CD8-positive, alpha-beta memory T cell (primary cell): ENCODE data around the gene CLRN2. TPM values are rescaled to one million over a fixed set of nuclear protein-coding genes. Genes with fewer than 3 reads are reported as not detected.

ENCODE experiments used
- CTCF ChIA-PET: fragments of 350-600 bp; sonication (Branson Sonifier 250); formaldehyde crosslinking; loops from one replicate; lab custom pipeline; 2021; ENCODE audit warnings: antibody characterized with exemption; lab: Charles Lee
- POLR2A ChIA-PET: fragments of 350-600 bp; sonication (Branson Sonifier 250); formaldehyde crosslinking; loops from one replicate; lab custom pipeline; 2021; ENCODE audit warnings: antibody characterized with exemption; lab: Charles Lee
- DNase-seq, 5 donors: peaks; one replicate each; pipeline versions ENCODE4 v3.0.0 to v3.0.0-alpha.2; 2020 to 2022; ENCODE audit warnings: mixed read lengths in 1 of 5
- H3K27ac ChIP-seq: one replicate; pipeline ENCODE4 v1.7.0; 2013; ENCODE audit warnings: low read depth, mild to moderate bottlenecking, low read length, moderate library complexity
- H3K27me3 ChIP-seq: 2 replicates; pipeline ENCODE4 v1.7.0; 2013; ENCODE audit warnings: low read length, mild to moderate bottlenecking; ENCODE audit not compliant: insufficient read depth, poor library complexity, severe bottlenecking
- H3K36me3 ChIP-seq: 2 replicates; pipeline ENCODE4 v1.7.0; 2013; ENCODE audit warnings: mild to moderate bottlenecking, low read length, moderate library complexity; ENCODE audit not compliant: insufficient read depth
- H3K4me1 ChIP-seq: 2 replicates; pipeline ENCODE4 v1.7.0; 2013; ENCODE audit warnings: mild to moderate bottlenecking, low read length, moderate library complexity; ENCODE audit not compliant: insufficient read depth
- H3K4me3 ChIP-seq: 2 replicates; pipeline ENCODE4 v1.7.0; 2013; ENCODE audit warnings: mild to moderate bottlenecking, low read length
- H3K9me3 ChIP-seq: 2 replicates; pipeline ENCODE4 v1.7.0; 2013; ENCODE audit warnings: mild to moderate bottlenecking, low read length
- H3K27ac Mint-ChIP-seq, 8 donors: one replicate each; pipeline ENCODE4 v1.8.0; 2020 to 2021; ENCODE audit warnings: mixed read lengths in 8 of 8, mild to moderate bottlenecking in 6 of 8, inconsistent platforms in 3 of 8, moderate library complexity in 3 of 8
- H3K27me3 Mint-ChIP-seq, 2 donors: one replicate each; pipeline ENCODE4 v1.8.0; 2020 to 2021; ENCODE audit warnings: mixed read lengths in 2 of 2, mild to moderate bottlenecking in 1 of 2, moderate library complexity in 1 of 2
- H3K36me3 Mint-ChIP-seq, 3 donors: one replicate each; pipeline ENCODE4 v1.8.0; 2020 to 2021; ENCODE audit warnings: mixed read lengths in 3 of 3, inconsistent platforms in 1 of 3, mild to moderate bottlenecking in 1 of 3
- H3K4me1 Mint-ChIP-seq, 3 donors: one replicate each; pipeline ENCODE4 v1.8.0; 2020 to 2021; ENCODE audit warnings: mixed read lengths in 3 of 3, inconsistent platforms in 1 of 3, mild to moderate bottlenecking in 1 of 3
- H3K4me3 Mint-ChIP-seq, 7 donors: one replicate each; pipeline ENCODE4 v1.8.0; 2020 to 2021; ENCODE audit warnings: mixed read lengths in 7 of 7, mild to moderate bottlenecking in 6 of 7, moderate library complexity in 4 of 7, inconsistent platforms in 2 of 7
- H3K9me3 Mint-ChIP-seq, 5 donors: one replicate each; pipeline ENCODE4 v1.8.0; 2020 to 2022; ENCODE audit warnings: mixed read lengths in 5 of 5, mild to moderate bottlenecking in 3 of 5, moderate library complexity in 2 of 5, inconsistent platforms in 1 of 5
- polyA plus RNA-seq: library from polyadenylated mRNA; unstranded; fragments of 300-500 nt; fragmentation: Illumina TruSeq; gene quantifications from one replicate; pipeline ENCODE4 v1.2.3, GENCODE V29; 2021
- total RNA-seq, 2 experiments: library from RNA; stranded (reverse); gene quantifications; one replicate each; pipeline ENCODE4 v1.2.3, GENCODE V29; 2021

Gene CLRN2
- total and polyA plus RNA-seq, 3 experiments from 2014 or later = not detected

DNA sequence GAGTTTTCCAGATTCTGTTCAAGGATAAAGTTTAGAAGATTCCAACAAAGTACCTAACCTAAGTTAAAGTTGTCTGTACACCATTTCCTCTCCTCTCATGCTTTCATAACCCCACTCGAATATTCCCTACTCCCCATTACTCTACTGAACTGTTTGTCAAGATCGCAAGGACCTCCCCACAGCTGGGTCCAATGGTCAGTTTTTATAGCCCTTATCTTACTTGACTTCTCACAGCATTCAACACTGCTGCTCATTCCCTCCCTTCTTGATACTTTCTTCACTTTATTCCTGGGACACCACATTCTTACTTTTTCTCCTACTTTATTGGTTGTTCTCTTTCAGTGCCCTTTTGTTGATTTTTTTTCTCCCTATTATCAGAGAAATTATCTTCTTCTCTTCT is 34.0 kb upstream of the CLRN2 start:
- Mint-ChIP-seq H3K4me3 (no peak overlapping the region), H3K27me3 (no peaks in the 10 kb centered on the region), H3K36me3 (peaks cover 8 to 24% (median 12%) of the 10 kb centered on the region in 3 donors), H3K9me3 (no peaks in the 10 kb centered on the region), H3K27ac (no peak overlapping the region), H3K4me1 (no peaks in the 10 kb centered on the region)
- H3K27me3 ChIP-seq = no peaks in the 10 kb centered on the region
- CTCF ChIA-PET = interaction anchor here (1.3 kb wide), 1 partner anchor 9 kb away, joined by 6 read pairs; no protein-coding TSS in a partner anchor
- POLR2A ChIA-PET = no interaction called here
- H3K27ac ChIP-seq = no peak overlapping the region
- H3K4me3 ChIP-seq = no peak overlapping the region
- no peaks in the 10 kb centered on the region for H3K9me3 ChIP-seq
- no peak for DNase-seq
- H3K36me3 ChIP-seq = no peaks in the 10 kb centered on the region
- H3K4me1 ChIP-seq = no peaks in the 10 kb centered on the region

DNA sequence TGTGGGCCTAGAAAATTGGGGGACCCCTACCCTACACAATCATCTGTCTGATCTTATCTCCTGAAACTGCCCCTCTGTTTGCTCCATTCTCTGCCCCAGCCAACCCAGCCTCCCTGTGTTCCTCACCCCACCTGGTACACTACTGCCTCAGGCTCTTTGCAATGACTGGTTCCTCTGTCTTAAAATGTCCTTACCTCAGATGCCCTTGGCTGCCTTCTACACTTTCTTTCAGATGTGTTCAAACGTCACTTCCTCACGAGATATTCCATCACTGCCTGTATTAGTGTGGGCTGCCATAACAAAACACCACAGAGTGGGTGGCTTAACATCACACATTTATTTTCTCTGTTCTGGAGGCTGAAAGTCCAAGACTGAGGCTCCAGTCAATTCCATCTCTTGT is 32.2 kb upstream of the CLRN2 start:
- DNase-seq = no peak
- H3K4me1 ChIP-seq = no peaks in the 10 kb centered on the region
- H3K27ac Mint-ChIP-seq = no peak overlapping the region
- no peaks in the 10 kb centered on the region for H3K9me3 Mint-ChIP-seq
- no peaks in the 10 kb centered on the region for H3K27me3 ChIP-seq
- peaks cover 12 to 37% (median 15%) of the 10 kb centered on the region in 3 donors for H3K36me3 Mint-ChIP-seq
- no peaks in the 10 kb centered on the region for H3K27me3 Mint-ChIP-seq
- no peaks in the 10 kb centered on the region for H3K4me1 Mint-ChIP-seq
- H3K4me3 Mint-ChIP-seq = no peak overlapping the region
- no peaks in the 10 kb centered on the region for H3K9me3 ChIP-seq
- ChIA-PET POLR2A (no interaction called here), CTCF (no interaction called here)
- H3K27ac ChIP-seq = no peak overlapping the region
- peaks cover 6% of the 10 kb centered on the region for H3K36me3 ChIP-seq
- H3K4me3 ChIP-seq = no peak overlapping the region

DNA sequence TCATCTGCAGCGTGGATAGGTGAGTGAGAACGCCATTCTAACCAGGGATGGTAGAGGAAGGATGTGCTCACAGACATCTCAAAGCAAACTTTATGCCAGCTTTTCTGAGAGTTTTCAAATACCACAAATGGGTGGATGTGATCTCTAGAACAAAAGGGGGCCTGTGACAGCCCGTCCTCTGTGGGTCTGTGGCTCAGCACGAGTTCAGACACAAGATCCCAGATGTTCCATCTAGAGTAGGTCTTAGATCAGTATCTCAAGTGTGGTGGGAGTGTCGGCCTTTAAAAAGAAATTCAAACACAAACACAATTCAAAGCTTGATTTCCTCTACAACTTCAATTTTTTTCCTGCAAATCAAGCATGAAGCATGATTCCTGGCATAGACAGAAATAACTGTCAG is 25.8 kb upstream of the CLRN2 start:
- no peak overlapping the region for H3K4me3 Mint-ChIP-seq
- H3K27ac Mint-ChIP-seq = peak overlapping the region in 1 of 8 donors; percentile 52
- H3K27me3 Mint-ChIP-seq = no peaks in the 10 kb centered on the region
- POLR2A ChIA-PET = no interaction called here
- Histone ChIP-seq H3K4me3 (no peak overlapping the region), H3K4me1 (no peaks in the 10 kb centered on the region), H3K27me3 (no peaks in the 10 kb centered on the region), H3K36me3 (peaks cover 28% of the 10 kb centered on the region), H3K27ac (no peak overlapping the region), H3K9me3 (no peaks in the 10 kb centered on the region)
- H3K36me3 Mint-ChIP-seq = peaks cover 12 to 82% (median 30%) of the 10 kb centered on the region in 3 donors
- H3K9me3 Mint-ChIP-seq = no peaks in the 10 kb centered on the region
- DNase-seq = no peak
- no peaks in the 10 kb centered on the region for H3K4me1 Mint-ChIP-seq
- CTCF ChIA-PET = no interaction called here

DNA sequence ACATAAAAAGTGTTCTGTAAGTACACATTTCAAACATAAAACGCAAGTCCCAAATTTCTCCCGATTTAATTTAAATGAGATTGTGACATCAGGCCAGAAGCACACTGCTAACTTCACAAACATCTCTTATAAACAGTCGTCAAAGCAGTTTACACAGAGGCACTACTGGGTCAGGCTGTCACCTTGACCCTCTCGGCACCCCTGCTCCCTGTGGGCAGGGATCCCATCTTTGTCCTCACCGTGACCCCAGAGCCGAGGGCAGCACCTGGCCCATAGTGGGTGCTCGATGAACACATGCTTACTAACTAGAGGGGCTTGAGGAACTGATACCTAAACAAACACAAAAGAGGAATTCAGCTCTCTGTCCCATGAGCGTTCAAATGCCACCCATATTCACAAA is 25.2 kb upstream of the CLRN2 start:
- H3K9me3 ChIP-seq = no peaks in the 10 kb centered on the region
- peaks cover 28% of the 10 kb centered on the region for H3K36me3 ChIP-seq
- no peaks in the 10 kb centered on the region for H3K4me1 ChIP-seq
- peaks cover 12 to 85% (median 33%) of the 10 kb centered on the region in 3 donors for H3K36me3 Mint-ChIP-seq
- no peak for DNase-seq
- no peaks in the 10 kb centered on the region for H3K27me3 Mint-ChIP-seq
- no peak overlapping the region for H3K27ac ChIP-seq
- ChIA-PET POLR2A (no interaction called here), CTCF (interaction anchor here (1.0 kb wide), 1 partner anchor 10 kb away, joined by 3 read pairs; no protein-coding TSS in a partner anchor)
- H3K9me3 Mint-ChIP-seq = no peaks in the 10 kb centered on the region
- no peak overlapping the region for H3K4me3 ChIP-seq
- no peaks in the 10 kb centered on the region for H3K27me3 ChIP-seq
- peaks cover 0 to 2% (median 0%) of the 10 kb centered on the region in 3 donors for H3K4me1 Mint-ChIP-seq
- no peak overlapping the region for H3K4me3 Mint-ChIP-seq
- no peak overlapping the region for H3K27ac Mint-ChIP-seq

DNA sequence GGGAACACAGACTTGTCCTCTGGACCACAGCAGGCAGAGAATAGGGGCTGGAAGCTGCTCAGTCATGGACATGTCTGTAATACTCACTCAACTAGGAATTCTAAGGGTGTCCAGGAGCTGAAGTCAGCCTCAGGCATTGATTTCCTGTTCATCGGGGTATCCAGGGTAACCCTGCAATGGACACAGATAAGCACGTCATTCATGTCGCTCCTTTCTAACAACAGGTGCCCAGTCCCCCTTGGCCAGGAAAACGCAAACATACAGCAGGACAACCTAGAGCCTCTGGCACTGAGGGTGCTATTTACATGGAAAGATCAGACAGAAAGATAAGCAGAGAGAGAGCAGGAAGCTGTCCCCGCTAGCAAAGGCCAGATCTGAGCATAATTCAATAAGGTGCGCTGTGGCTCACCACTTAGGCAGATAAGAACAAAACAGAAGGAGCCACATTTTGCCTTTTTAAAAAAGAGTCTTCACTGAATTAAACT is 24.3 kb upstream of the CLRN2 start:
- CTCF ChIA-PET = interaction anchor here (1.0 kb wide), 1 partner anchor 9 kb away, joined by 3 read pairs; no protein-coding TSS in a partner anchor

DNA sequence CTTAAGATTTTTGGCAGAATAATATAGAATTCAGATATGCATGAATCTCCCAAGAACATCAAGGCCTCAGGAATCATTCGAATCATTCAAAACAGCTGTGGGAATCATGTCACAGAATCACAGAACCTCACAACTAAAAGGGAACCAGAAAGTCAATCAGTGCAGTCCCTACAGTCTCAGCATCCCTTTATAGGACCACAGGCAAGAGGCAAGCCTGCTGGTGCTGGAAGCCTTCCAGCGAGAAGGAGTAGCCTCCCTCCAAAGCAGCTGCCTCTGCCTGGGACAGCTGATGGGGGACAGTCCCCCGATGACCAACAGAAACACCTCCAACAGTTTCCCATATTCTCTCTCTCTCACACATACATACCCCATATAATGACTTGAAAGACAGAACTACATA is 23.8 kb upstream of the CLRN2 start:
- no peak overlapping the region for H3K4me3 Mint-ChIP-seq
- H3K4me1 ChIP-seq = no peaks in the 10 kb centered on the region
- CTCF ChIA-PET = no interaction called here
- no peak overlapping the region for H3K4me3 ChIP-seq
- no peaks in the 10 kb centered on the region for H3K9me3 ChIP-seq
- peaks cover 28% of the 10 kb centered on the region for H3K36me3 ChIP-seq
- H3K4me1 Mint-ChIP-seq = peaks cover 0 to 2% (median 0%) of the 10 kb centered on the region in 3 donors
- no peaks in the 10 kb centered on the region for H3K27me3 ChIP-seq
- no peak overlapping the region for H3K27ac ChIP-seq
- peak overlapping the region in 1 of 8 donors; percentile 25 for H3K27ac Mint-ChIP-seq
- no peaks in the 10 kb centered on the region for H3K27me3 Mint-ChIP-seq
- H3K9me3 Mint-ChIP-seq = no peaks in the 10 kb centered on the region
- DNase-seq = no peak
- POLR2A ChIA-PET = no interaction called here
- peaks cover 5 to 86% (median 29%) of the 10 kb centered on the region in 3 donors for H3K36me3 Mint-ChIP-seq

More for the DNA sequence above, 24.3 kb upstream of the CLRN2 start:
- Mint-ChIP-seq H3K9me3 (no peaks in the 10 kb centered on the region), H3K36me3 (peaks cover 5 to 85% (median 29%) of the 10 kb centered on the region in 3 donors), H3K27me3 (no peaks in the 10 kb centered on the region), H3K4me3 (no peak overlapping the region), H3K4me1 (peaks cover 0 to 2% (median 0%) of the 10 kb centered on the region in 3 donors), H3K27ac (peak overlapping the region in 2 of 8 donors; percentile 23 to 83)
- Histone ChIP-seq H3K27ac (no peak overlapping the region), H3K36me3 (peaks cover 28% of the 10 kb centered on the region), H3K4me3 (no peak overlapping the region), H3K4me1 (no peaks in the 10 kb centered on the region), H3K9me3 (no peaks in the 10 kb centered on the region), H3K27me3 (no peaks in the 10 kb centered on the region)
- POLR2A ChIA-PET = no interaction called here
- DNase-seq = no peak

DNA sequence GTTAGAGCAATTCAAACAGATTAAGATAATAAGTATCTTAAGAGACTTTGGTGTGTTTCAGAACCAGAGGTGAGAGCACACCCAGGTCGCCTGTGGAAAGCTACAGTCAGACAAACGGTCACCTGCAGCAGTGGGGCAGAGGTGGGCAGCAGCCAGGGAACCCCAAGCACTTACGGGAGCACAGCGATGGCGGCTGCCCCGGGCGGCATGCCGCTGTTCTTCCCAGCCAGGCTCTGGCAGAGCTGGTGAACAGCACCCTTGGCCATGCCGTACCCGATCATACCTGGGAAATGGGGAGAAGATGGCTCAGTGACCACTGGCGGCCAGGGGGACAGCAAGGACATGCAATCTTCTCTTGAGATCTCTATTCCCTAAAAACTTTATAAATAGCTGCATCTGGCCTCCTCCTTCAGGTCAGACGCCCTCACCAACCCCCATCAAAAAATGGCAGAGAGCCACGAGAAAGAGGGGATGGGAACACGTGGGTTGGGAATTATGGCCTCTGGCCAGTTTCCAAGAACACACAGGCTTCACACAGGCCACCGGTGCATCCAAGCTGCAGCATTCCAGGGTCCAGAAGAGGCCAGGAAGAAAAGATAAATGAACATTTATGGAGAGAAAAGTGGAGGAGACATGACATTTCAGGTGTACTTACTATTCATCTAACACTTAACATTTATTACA is 22.8 kb upstream of the CLRN2 start:
- Mint-ChIP-seq H3K36me3 (peaks cover 0 to 85% (median 24%) of the 10 kb centered on the region in 3 donors), H3K27ac (no peak overlapping the region), H3K27me3 (no peaks in the 10 kb centered on the region), H3K4me1 (peaks cover 0 to 2% (median 0%) of the 10 kb centered on the region in 3 donors), H3K9me3 (no peaks in the 10 kb centered on the region), H3K4me3 (no peak overlapping the region)
- Histone ChIP-seq H3K36me3 (peaks cover 21% of the 10 kb centered on the region), H3K27ac (no peak overlapping the region), H3K4me3 (no peak overlapping the region), H3K4me1 (no peaks in the 10 kb centered on the region), H3K9me3 (no peaks in the 10 kb centered on the region), H3K27me3 (no peaks in the 10 kb centered on the region)
- ChIA-PET CTCF (no interaction called here), POLR2A (no interaction called here)
- no peak for DNase-seq

DNA sequence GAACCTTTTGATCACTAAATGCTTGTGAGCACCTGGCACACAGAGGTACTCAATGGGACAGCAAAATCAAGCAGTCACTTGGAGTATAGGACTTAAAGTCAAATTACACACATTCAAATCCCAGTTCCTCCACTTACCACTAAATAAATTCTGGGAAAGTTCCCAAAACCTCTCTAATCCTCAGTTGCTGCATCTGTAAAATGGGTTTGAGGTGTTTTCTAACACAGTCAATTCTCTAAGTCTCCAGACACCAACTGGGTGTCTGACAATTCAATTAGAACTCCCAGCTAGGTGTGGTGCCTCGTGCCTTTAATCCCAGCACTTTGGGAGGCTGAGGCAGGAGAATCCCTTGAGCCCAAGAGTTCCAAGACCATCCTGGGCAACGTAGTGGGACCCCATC is 22.1 kb upstream of the CLRN2 start:
- peaks cover 0 to 87% (median 25%) of the 10 kb centered on the region in 3 donors for H3K36me3 Mint-ChIP-seq

More for the DNA sequence above, 22.1 kb upstream of the CLRN2 start:
- Mint-ChIP-seq H3K9me3 (no peaks in the 10 kb centered on the region), H3K4me3 (no peak overlapping the region), H3K4me1 (peaks cover 0 to 2% (median 0%) of the 10 kb centered on the region in 3 donors), H3K27me3 (no peaks in the 10 kb centered on the region), H3K27ac (no peak overlapping the region)
- Histone ChIP-seq H3K4me3 (no peak overlapping the region), H3K9me3 (no peaks in the 10 kb centered on the region), H3K4me1 (no peaks in the 10 kb centered on the region), H3K36me3 (peaks cover 21% of the 10 kb centered on the region), H3K27me3 (no peaks in the 10 kb centered on the region), H3K27ac (no peak overlapping the region)
- POLR2A ChIA-PET = no interaction called here
- CTCF ChIA-PET = no interaction called here
- DNase-seq = no peak
